Subcutaneous abdominal adipose tissue (tissue), 5 donors: Measurements from ENCODE around the gene AGAP1.

Experiments used
- H3K27ac ChIP-seq: one replicate; pipeline ENCODE4 v1.7.0; 2013; ENCODE audit warnings: low read depth, mild to moderate bottlenecking, inconsistent platforms, low read length, moderate library complexity
- H3K27me3 ChIP-seq, 5 donors: one replicate each; pipeline ENCODE4 v1.7.0; 2013; ENCODE audit warnings: low read length in 5 of 5, inconsistent platforms in 1 of 5; ENCODE audit not compliant: control insufficient read depth in 5 of 5, insufficient read depth in 4 of 5
- H3K36me3 ChIP-seq, 5 donors: one replicate each; pipeline ENCODE4 v1.7.0; 2013; ENCODE audit warnings: low read length in 5 of 5; ENCODE audit not compliant: control insufficient read depth in 5 of 5, insufficient read depth in 5 of 5
- H3K4me1 ChIP-seq, 5 donors: one replicate each; pipeline ENCODE4 v1.7.0; 2013; ENCODE audit warnings: low read length in 5 of 5, mild to moderate bottlenecking in 3 of 5, moderate library complexity in 1 of 5; ENCODE audit not compliant: control insufficient read depth in 5 of 5, insufficient read depth in 5 of 5
- H3K4me3 ChIP-seq, 5 donors: one replicate each; pipeline ENCODE4 v1.7.0; 2013; ENCODE audit warnings: low read length in 5 of 5, low read depth in 1 of 5
- H3K9ac ChIP-seq, 5 donors: one replicate each; pipeline ENCODE4 v1.7.0; 2013; ENCODE audit warnings: low read length in 5 of 5, mild to moderate bottlenecking in 4 of 5, moderate library complexity in 3 of 5
- H3K9me3 ChIP-seq, 5 donors: one replicate each; pipeline ENCODE4 v1.7.0; 2013; ENCODE audit warnings: low read length in 5 of 5; ENCODE audit not compliant: control insufficient read depth in 5 of 5
- donor health status: healthy.
- donor health status: healthy.
- donor health status: healthy.
- donor health status: healthy.
- donor health status: healthy.

AGAP1 gene

DNA sequence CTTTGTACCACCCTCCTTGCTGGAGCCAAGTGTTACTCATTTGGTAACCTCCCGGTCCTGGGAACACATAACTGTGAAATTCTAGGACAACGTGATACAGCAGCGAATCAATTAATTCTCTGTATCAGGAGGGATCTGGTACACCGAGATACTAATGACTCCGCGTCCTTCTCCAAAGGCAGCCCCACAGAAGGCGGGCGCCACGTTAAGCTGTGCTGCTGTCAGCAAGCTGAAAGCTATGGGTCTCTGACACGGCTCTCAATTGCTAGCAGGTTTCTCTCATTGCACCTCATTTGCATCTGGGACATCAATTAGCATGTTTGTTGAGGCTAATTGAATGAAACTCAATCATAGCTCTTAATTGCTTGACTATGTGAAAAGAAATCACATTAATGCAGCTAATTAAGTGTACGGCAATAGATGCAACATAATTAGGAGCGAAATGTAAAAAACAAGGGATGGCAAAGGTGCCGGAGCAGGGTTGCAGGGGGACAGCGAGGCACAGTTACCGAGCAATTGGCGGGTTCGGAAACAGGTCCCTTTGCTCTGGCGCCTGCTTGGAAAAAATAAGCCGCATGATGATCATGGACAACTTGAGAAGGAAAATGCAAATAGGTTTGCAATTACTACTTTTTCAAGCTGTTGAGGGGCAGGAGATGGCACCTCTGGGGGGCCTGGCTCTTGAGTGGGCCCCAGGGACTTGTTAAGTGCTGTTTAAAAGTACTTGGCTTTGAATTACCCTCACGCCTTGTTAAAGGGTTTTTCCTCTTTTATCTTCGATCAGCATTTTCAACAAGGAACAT, 410.1 kb downstream of the AGAP1 start:
- Histone ChIP-seq H3K4me1 (no peaks in the 10 kb centered on the region), H3K27me3 (no peaks in the 10 kb centered on the region), H3K9me3 (no peaks in the 10 kb centered on the region), H3K4me3 (no peak overlapping the region), H3K27ac (no peak overlapping the region), H3K36me3 (peaks cover 0 to 9% (median 4%) of the 10 kb centered on the region in 5 donors), H3K9ac (no peak overlapping the region)

DNA sequence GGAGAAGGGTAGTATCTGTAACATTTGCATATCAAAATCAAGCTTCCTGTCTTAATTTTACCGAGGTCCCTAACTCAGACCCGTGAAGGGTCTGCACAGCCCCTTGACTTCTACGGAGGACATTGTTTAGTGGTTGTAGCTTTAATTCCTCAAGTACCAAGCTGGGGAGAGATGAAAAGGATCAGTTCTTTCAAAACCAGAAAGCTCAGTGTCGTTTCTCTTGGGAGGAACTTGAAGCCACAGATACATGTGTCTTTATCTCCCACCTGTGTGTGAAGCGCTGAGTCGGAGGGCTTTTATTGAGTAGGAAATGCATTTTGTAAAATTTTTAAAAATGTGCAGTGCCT, 410.7 kb downstream of the AGAP1 start:
- H3K27ac ChIP-seq: no peak overlapping the region
- H3K4me3 ChIP-seq: no peak overlapping the region
- no peaks in the 10 kb centered on the region for H3K27me3 ChIP-seq
- peaks cover 0 to 10% (median 7%) of the 10 kb centered on the region in 5 donors for H3K36me3 ChIP-seq
- H3K9me3 ChIP-seq: no peaks in the 10 kb centered on the region
- H3K9ac ChIP-seq: no peak overlapping the region
- no peaks in the 10 kb centered on the region for H3K4me1 ChIP-seq

DNA sequence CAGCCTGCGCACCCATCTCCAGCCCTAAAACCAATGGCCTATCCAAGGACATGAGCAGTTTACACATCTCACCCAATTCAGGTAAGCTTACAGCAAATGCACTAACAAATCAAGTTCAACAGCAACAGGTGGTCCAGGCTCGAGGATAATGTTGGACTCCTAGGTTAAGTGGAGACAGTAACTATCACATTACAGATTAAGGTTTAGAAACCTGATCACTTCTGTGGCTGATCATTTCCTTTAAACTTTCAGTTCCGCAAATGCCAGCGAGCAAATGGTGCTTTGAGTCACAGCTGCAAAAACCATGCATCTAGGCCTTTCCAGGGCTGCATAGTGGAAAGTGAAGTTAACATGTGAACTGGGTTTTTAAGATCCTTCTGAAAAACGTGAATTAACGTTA, 415.0 kb downstream of the AGAP1 start:
- H3K4me1 ChIP-seq: no peaks in the 10 kb centered on the region
- no peaks in the 10 kb centered on the region for H3K9me3 ChIP-seq
- H3K36me3 ChIP-seq: peaks cover 2 to 19% (median 7%) of the 10 kb centered on the region in 5 donors
- no peak overlapping the region for H3K9ac ChIP-seq
- no peak overlapping the region for H3K4me3 ChIP-seq
- no peaks in the 10 kb centered on the region for H3K27me3 ChIP-seq
- H3K27ac ChIP-seq: no peak overlapping the region

DNA sequence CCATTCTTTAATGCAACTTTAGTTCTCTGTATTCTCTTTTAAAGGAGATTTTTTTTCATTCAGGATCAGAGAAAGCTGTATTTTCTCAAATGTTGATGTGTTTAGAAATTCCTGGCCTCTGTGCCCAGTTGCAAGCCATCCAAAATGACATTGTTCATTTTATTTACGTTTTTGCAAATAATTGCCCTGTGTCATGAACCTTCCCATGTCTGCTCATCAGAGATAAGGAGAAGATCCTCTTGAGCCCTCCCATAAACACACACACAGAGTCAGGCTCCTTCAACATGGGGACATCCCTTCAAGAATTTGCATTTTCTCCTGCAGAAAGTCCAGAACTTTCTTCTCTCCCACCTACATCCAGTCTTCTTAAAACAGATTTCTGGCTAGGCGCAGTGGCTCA, 415.5 kb downstream of the AGAP1 start:
- H3K27me3 ChIP-seq: no peaks in the 10 kb centered on the region
- no peaks in the 10 kb centered on the region for H3K4me1 ChIP-seq
- H3K9ac ChIP-seq: no peak overlapping the region
- no peak overlapping the region for H3K4me3 ChIP-seq
- no peaks in the 10 kb centered on the region for H3K9me3 ChIP-seq
- H3K27ac ChIP-seq: no peak overlapping the region
- peaks cover 2 to 22% (median 7%) of the 10 kb centered on the region in 5 donors for H3K36me3 ChIP-seq

DNA sequence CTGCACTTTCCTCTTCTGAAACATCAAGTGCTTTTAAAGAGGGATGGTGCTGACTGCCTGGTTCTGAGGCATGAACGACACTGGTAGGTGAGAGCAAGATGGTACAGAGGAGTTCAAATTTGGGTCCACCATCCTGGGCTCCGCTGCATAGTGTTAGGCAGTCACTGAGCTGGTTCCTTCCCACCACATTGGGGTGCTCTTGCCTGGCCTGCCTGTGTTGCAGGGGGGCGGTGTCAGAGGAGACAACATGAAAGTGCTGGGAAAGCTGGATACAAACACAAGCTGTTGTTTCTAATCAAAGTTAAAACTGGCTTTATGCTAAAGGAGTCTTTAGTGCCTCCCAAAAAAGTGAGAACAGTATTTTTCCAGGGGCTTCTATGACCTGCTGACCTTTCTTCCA, 416.2 kb downstream of the AGAP1 start:
- Histone ChIP-seq H3K4me3 (no peak overlapping the region), H3K9ac (no peak overlapping the region), H3K27me3 (no peaks in the 10 kb centered on the region), H3K9me3 (peaks cover 0 to 5% (median 0%) of the 10 kb centered on the region in 5 donors), H3K4me1 (no peaks in the 10 kb centered on the region), H3K36me3 (peaks cover 2 to 29% (median 14%) of the 10 kb centered on the region in 5 donors), H3K27ac (no peak overlapping the region)

DNA sequence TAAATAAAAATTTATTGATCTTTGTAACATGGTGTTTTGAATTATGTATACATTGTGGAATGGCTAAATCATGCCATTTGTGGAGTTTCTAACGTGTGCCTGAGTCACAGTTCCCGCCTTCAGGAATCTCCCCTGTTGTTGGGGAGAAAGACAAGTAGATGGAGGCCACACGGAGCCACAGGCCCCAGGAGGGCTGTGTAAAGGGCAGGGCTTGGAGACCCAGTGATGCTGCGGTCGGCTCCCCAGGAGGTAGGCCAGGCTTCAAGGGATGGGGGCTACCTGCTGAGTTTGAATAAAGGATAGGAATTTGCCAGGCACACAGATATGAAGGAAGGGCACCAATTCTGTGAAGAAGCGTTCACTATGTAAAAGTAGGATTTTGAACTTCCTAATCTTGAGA, 417.3 kb downstream of the AGAP1 start:
- Histone ChIP-seq H3K9me3 (peaks cover 0 to 6% (median 2%) of the 10 kb centered on the region in 5 donors), H3K4me3 (no peak overlapping the region), H3K4me1 (no peaks in the 10 kb centered on the region), H3K9ac (no peak overlapping the region), H3K36me3 (peaks cover 2 to 30% (median 14%) of the 10 kb centered on the region in 5 donors), H3K27ac (no peak overlapping the region), H3K27me3 (no peaks in the 10 kb centered on the region)

DNA sequence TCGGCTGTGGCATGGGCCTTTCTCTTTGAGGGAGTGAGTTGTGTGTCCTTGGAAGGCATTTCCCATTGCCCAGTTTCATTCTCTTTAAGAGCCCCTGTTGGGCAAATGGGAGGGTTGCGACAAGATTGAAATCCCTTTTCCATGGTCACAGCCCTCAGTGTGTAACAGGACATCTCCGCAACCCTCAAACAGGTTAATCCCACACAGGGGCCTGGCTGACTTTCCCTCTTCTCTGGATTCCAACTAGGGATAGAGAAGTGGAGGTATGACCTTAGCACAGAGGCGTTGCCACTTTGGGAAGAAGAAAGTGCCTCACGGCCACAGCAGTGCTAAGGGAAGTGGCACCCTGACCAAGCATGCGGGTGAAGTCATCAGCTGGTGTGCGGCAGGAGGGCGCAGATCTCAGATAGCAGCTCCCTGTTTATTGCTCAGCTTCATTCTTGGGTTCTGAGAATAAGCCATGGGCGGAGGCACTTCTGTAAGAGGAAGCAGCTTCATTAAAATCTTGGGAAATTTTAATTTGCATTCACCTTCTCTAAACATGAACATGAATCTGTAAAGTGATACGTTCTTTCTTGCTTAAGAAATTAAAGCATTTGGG, 417.9 kb downstream of the AGAP1 start:
- no peak overlapping the region for H3K9ac ChIP-seq
- H3K9me3 ChIP-seq: peaks cover 0 to 8% (median 3%) of the 10 kb centered on the region in 5 donors
- no peaks in the 10 kb centered on the region for H3K27me3 ChIP-seq
- H3K4me3 ChIP-seq: no peak overlapping the region
- no peaks in the 10 kb centered on the region for H3K4me1 ChIP-seq
- H3K27ac ChIP-seq: no peak overlapping the region
- H3K36me3 ChIP-seq: peaks cover 5 to 30% (median 14%) of the 10 kb centered on the region in 5 donors

DNA sequence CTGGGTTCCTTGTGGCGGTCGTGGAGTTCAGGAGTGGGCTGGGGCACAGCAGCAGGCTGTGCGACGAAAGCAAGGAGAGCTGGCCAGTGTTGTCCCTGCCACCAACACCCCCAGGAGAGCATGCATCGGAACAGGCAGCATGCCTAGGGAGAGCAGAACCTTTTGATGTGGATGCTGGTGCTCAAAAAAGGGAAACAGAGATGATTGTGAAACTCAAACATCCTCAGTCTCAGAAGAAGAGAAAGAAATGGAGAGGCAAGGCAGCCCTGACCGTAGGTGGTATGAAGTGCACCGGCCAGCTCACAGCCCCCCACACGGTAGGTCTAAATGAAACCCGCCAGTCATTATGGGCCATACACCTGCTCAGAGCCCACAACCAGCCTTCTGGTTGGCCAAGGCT, 420.9 kb downstream of the AGAP1 start:
- H3K27me3 ChIP-seq: no peaks in the 10 kb centered on the region

DNA sequence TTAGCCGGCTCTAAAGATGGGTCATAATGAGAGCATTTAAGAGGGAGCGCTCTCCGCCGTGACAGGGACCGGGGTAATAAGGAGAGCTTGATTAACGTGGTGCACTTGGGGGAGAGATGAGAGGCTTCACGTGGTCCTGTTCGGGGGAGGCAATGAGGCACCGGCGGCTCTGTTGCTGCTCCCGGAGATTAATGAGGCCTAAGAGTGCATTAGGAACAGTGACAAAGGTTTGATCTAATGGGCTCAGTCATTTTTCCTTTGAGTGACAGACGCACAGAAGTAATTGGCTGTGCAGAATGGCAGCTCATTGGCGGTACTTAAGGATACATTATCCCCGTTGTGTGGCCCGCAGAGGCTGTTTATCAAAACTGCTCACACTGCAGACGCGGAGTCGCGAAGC, 423.7 kb downstream of the AGAP1 start:
- H3K27me3 ChIP-seq: no peaks in the 10 kb centered on the region
- peaks cover 0 to 3% (median 0%) of the 10 kb centered on the region in 5 donors for H3K4me1 ChIP-seq
- H3K27ac ChIP-seq: no peak overlapping the region

More for the DNA sequence above, 420.9 kb downstream of the AGAP1 start:
- Histone ChIP-seq H3K9me3 (peaks cover 0 to 8% (median 3%) of the 10 kb centered on the region in 5 donors), H3K9ac (no peak overlapping the region), H3K4me1 (peaks cover 0 to 3% (median 0%) of the 10 kb centered on the region in 5 donors), H3K27ac (no peak overlapping the region), H3K4me3 (no peak overlapping the region), H3K36me3 (peaks cover 5 to 26% (median 8%) of the 10 kb centered on the region in 5 donors)

DNA sequence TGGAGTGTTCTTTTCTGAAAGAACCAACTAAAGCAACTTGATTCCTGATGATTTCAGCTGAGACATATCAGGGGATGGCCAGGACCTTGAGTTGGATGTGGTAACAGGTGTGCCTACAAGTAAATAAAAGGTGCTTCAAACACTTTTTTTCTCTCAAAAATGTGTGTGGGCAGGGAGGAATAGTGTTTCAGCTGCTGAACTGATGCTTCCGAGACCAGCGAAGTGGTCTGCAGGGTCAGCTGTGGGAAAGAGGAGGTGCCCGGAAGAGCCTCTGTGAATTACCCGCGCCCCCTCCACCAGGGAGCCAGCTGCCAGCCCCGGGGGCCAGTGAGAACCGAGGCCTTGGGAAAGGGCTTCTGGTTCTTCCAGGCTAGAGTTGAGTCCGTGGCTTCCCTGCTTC, 425.0 kb downstream of the AGAP1 start:
- peak overlapping the region in 1 of 5 donors; percentile 40 for H3K9ac ChIP-seq
- H3K4me3 ChIP-seq: no peak overlapping the region
- peaks cover 0 to 3% (median 0%) of the 10 kb centered on the region in 5 donors for H3K4me1 ChIP-seq
- no peak overlapping the region for H3K27ac ChIP-seq
- peaks cover 0 to 8% (median 3%) of the 10 kb centered on the region in 5 donors for H3K9me3 ChIP-seq
- H3K27me3 ChIP-seq: no peaks in the 10 kb centered on the region
- H3K36me3 ChIP-seq: peaks cover 3 to 14% (median 12%) of the 10 kb centered on the region in 5 donors

More for the DNA sequence above, 423.7 kb downstream of the AGAP1 start:
- Histone ChIP-seq H3K9ac (no peak overlapping the region), H3K4me3 (no peak overlapping the region), H3K9me3 (peaks cover 0 to 8% (median 3%) of the 10 kb centered on the region in 5 donors), H3K36me3 (peaks cover 3 to 17% (median 10%) of the 10 kb centered on the region in 5 donors)
